ENCODE data around the gene CIB2. TPM values are rescaled to one million over a fixed set of nuclear protein-coding genes. Genes with fewer than 3 reads are reported as not detected.

The CIB2 gene
- total RNA-seq, 1 donor from 2014 or later, result 6.7 TPM

- no peak overlapping the region for H3K4me3 ChIP-seq
- intact Hi-C loops (cut with DNase I), result no loop called here
- no peaks in the 10 kb centered on the region for H3K4me1 ChIP-seq
- H3K27me3 ChIP-seq, result no peaks in the 10 kb centered on the region
- H3K36me3 ChIP-seq, result peaks cover 22 to 26% of the 10 kb centered on the region in 2 donors
- no peaks in the 10 kb centered on the region for H3K9me3 ChIP-seq
- no peak overlapping the region for H3K27ac ChIP-seq
- no peak for DNase-seq (ENCODE audit: low spot score in 2 of 2)
- no peak for TF ChIP-seq CTCF (IDR thresholded peaks at IDR 0.05)
Observed at GRCh38 chr15:78175330-78175729, 44.1 kb upstream of the CIB2 start.

GRCh38 chr15:78174401-78174800, 43.2 kb upstream of the CIB2 start:
- Histone ChIP-seq H3K4me3 (no peak overlapping the region), H3K27ac (no peak overlapping the region), H3K9me3 (no peaks in the 10 kb centered on the region), H3K4me1 (no peaks in the 10 kb centered on the region), H3K36me3 (peaks cover 28 to 35% of the 10 kb centered on the region in 2 donors), H3K27me3 (no peaks in the 10 kb centered on the region)
- TF ChIP-seq CTCF (IDR thresholded peaks at IDR 0.05), result no peak
- DNase-seq (ENCODE audit: low spot score in 2 of 2), result no peak
- intact Hi-C loops (cut with DNase I), result no loop called here

DNA sequence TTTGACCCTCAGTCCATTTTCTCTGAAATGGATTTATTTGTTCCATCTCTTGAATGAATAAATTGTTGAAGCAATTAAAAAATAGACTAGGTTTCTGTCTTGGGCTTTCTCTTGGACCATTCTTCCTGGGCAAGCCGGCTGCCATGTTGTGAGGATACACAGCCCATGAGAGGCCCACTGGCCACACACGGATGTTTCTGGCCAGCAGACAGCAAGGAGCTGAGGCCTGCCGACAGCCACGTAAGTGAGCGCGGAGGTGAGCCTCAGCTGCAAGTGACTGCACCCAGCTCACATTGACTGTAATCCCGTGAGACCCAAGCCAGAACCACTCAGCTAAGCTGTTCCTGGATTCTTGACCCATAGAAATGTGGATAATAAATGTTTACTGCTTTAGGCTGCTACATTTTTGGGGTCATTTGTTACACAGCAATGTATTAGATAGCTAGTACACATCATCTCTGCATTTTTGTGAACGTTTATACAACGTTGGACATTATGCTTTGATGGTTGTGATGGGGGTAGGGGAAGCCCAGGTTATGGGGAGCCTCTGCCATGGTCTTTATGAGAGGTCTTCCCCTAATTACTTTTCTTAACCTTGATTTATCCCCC, 40.7 kb upstream of the CIB2 start:
- TF ChIP-seq CTCF (IDR thresholded peaks at IDR 0.05), result no peak
- Histone ChIP-seq H3K27me3 (no peaks in the 10 kb centered on the region), H3K9me3 (no peaks in the 10 kb centered on the region), H3K4me1 (no peaks in the 10 kb centered on the region), H3K27ac (no peak overlapping the region), H3K4me3 (no peak overlapping the region), H3K36me3 (peaks cover 50 to 60% of the 10 kb centered on the region in 2 donors)
- intact Hi-C loops (cut with DNase I), result no loop called here
- DNase-seq (ENCODE audit: low spot score in 2 of 2), result no peak

DNA sequence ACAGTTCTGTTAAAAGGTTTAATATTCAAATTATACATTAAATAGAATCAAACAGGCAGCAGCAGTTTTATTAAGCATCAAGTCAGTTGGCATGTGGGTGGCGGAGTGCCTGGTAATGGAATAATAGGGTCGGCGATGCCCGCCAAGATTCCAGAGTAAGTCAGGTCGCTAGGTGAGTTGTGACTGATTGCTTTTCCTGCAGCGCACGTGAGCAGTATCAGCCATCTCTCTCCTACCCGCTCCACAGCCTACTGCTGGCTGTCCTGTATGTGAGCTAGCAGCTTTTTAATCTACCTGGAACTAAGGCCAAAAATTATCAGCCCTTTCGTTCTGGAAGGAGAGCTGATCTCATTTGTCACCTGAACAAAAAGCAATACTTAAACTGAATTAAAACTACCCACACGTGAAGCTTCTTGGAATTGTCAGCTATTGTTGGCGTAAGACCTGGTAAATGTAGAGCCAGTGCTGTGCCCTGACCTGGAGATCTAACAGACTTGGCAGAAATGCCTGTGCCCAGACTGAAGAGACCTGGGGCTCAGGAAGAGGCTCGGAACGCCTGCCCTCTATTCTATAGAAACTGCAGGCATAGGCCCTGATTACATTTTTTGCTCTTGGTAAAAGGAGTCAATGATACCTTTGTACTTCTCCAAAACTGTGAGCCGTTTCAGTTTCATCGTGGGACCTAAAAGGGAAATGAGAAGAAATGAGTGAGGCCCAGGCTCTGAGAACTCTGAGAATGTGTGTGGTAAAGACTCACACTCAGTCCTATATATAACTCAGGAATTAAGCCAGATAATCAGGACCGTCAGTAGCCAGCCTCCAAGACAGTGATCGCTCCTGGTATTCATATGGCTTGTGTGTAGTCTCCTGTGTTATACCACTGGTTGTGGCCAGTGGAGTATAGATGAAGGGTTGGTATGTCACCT, 39.9 kb upstream of the CIB2 start:
- DNase-seq (ENCODE audit: low spot score in 2 of 2), result no peak
- Histone ChIP-seq H3K4me3 (no peak overlapping the region), H3K36me3 (peaks cover 59 to 68% of the 10 kb centered on the region in 2 donors), H3K27me3 (no peaks in the 10 kb centered on the region), H3K4me1 (no peaks in the 10 kb centered on the region), H3K9me3 (no peaks in the 10 kb centered on the region), H3K27ac (no peak overlapping the region)
- no peak for TF ChIP-seq CTCF (IDR thresholded peaks at IDR 0.05)
- intact Hi-C loops (cut with DNase I), result no loop called here

- Histone ChIP-seq H3K27ac (no peak overlapping the region), H3K4me3 (no peak overlapping the region), H3K4me1 (no peaks in the 10 kb centered on the region), H3K36me3 (peaks cover 79 to 93% of the 10 kb centered on the region in 2 donors), H3K9me3 (no peaks in the 10 kb centered on the region), H3K27me3 (no peaks in the 10 kb centered on the region)
- intact Hi-C loops (cut with DNase I), result no loop called here
- DNase-seq (ENCODE audit: low spot score in 2 of 2), result no peak
- TF ChIP-seq CTCF (IDR thresholded peaks at IDR 0.05), result no peak
Observed at GRCh38 chr15:78168608-78169007, 37.4 kb upstream of the CIB2 start.
